Cardiac fibroblast (primary cell): ENCODE data around the gene RPS6KC1.

Experiments
- DNase-seq, 2 donors: peaks; one replicate each; pipeline versions ENCODE4 v3.0.0 to v3.0.0-alpha.2; 2010; ENCODE audit warnings: low read depth in 2 of 2
- H3K4me3 ChIP-seq, 2 donors: replicated peaks in 1 of 2; 1 replicate in 1 of 2; 2 replicates in 1 of 2; pipeline ENCODE4 v1.5.1; 2011; ENCODE audit warnings: low read depth in 2 of 2, low read length in 2 of 2, mild to moderate bottlenecking in 2 of 2, moderate library complexity in 1 of 2
- CTCF ChIP-seq: IDR thresholded peaks from one replicate; pipeline ENCODE4 v1.5.1; 2011; ENCODE audit warnings: low read depth, mild to moderate bottlenecking, low read length, inconsistent platforms

The RPS6KC1 gene

DNA sequence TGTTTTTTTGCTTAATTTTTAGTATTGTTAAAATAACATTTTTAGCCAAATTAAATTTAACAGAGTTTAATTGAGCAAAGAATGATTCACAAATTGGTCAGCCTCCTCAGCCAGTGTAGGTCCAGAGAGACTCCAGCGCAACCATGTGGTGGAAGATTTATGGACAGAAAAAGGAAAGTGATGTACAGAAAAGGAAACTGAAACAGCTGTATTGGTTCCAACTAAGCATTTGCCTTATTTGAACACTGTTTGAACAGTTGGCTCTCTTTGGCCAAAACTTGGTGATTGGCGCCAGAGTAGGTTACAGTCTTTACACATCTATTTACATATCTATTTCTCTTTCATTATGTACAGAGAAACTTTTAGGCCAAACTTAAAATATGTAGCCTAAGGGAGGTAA, 19.4 kb downstream of the RPS6KC1 start:
- peak; percentile 81 to 84 for DNase-seq
- TF ChIP-seq CTCF = peak; percentile 17
- no peak overlapping the region for H3K4me3 ChIP-seq

GRCh38 chr1:213075725-213076124, 24.7 kb downstream of the RPS6KC1 start:
- TF ChIP-seq CTCF = no peak
- DNase-seq = no peak
- no peak overlapping the region for H3K4me3 ChIP-seq

GRCh38 chr1:213082420-213083111, 31.5 kb downstream of the RPS6KC1 start:
- TF ChIP-seq CTCF = no peak
- no peak overlapping the region for H3K4me3 ChIP-seq

GRCh38 chr1:213083112-213083445, 32.0 kb downstream of the RPS6KC1 start:
- peak in 1 of 2 donors; percentile 16 for DNase-seq
- no peak for TF ChIP-seq CTCF
- H3K4me3 ChIP-seq = no peak overlapping the region

More at GRCh38 chr1:213082420-213083111, 31.5 kb downstream of the RPS6KC1 start:
- no peak for DNase-seq

- DNase-seq = no peak
- no peak for TF ChIP-seq CTCF
- no peak overlapping the region for H3K4me3 ChIP-seq
Observed at GRCh38 chr1:213087911-213088310, 36.9 kb downstream of the RPS6KC1 start.

GRCh38 chr1:213089924-213090677, 39.1 kb downstream of the RPS6KC1 start:
- no peak for DNase-seq
- H3K4me3 ChIP-seq = no peak overlapping the region
- TF ChIP-seq CTCF = no peak
